Measurements from ENCODE around the gene CSH2. TPM values are rescaled to one million over a fixed set of nuclear protein-coding genes. Genes with fewer than 3 reads are reported as not detected.

The CSH2 gene
- total and polyA plus RNA-seq, 2 of the 13 experiments (the other 11 are each of a cell fraction or from before 2014, with no cell fraction given), result not detected

- TF ChIP-seq, protein P1, sequence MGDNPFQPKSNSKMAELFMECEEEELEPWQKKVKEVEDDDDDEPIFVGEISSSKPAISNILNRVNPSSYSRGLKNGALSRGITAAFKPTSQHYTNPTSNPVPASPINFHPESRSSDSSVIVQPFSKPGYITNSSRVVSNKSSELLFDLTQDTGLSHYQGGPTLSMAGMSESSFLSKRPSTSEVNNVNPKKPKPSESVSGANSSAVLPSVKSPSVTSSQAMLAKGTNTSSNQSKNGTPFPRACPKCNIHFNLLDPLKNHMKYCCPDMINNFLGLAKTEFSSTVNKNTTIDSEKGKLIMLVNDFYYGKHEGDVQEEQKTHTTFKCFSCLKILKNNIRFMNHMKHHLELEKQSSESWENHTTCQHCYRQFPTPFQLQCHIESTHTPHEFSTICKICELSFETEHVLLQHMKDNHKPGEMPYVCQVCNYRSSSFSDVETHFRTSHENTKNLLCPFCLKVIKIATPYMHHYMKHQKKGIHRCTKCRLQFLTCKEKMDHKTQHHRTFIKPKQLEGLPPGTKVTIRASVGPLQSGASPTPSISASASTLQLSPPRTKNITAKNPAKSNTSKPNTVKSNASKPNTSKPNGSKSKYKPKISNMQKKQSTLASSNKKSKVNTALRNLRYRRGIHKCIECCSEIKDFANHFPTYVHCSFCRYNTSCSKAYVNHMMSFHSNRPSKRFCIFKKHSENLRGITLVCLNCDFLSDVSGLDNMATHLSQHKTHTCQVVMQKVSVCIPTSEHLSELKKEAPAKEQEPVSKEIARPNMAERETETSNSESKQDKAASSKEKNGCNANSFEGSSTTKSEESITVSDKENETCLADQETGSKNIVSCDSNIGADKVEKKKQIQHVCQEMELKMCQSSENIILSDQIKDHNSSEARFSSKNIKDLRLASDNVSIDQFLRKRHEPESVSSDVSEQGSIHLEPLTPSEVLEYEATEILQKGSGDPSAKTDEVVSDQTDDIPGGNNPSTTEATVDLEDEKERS (CRISPR knock-in tag; IDR thresholded peaks at IDR 0.05), result no peak
- no peak for TF ChIP-seq STAT6 (CRISPR knock-in tag; IDR thresholded peaks at IDR 0.05; ENCODE audit: borderline replicate concordance)
- no peak for TF ChIP-seq ZNF10 (CRISPR knock-in tag; IDR thresholded peaks at IDR 0.05; ENCODE audit: borderline replicate concordance, low read depth)
- TF ChIP-seq, protein P2, sequence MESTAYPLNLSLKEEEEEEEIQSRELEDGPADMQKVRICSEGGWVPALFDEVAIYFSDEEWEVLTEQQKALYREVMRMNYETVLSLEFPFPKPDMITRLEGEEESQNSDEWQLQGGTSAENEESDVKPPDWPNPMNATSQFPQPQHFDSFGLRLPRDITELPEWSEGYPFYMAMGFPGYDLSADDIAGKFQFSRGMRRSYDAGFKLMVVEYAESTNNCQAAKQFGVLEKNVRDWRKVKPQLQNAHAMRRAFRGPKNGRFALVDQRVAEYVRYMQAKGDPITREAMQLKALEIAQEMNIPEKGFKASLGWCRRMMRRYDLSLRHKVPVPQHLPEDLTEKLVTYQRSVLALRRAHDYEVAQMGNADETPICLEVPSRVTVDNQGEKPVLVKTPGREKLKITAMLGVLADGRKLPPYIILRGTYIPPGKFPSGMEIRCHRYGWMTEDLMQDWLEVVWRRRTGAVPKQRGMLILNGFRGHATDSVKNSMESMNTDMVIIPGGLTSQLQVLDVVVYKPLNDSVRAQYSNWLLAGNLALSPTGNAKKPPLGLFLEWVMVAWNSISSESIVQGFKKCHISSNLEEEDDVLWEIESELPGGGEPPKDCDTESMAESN (CRISPR knock-in tag; conservative IDR thresholded peaks at IDR 0.05), result no peak
- TF ChIP-seq ZNF34 (CRISPR knock-in tag; IDR thresholded peaks at IDR 0.05; ENCODE audit: borderline replicate concordance), result no peak
- TF ChIP-seq SP2 (CRISPR knock-in tag; IDR thresholded peaks at IDR 0.05), result no peak
These were observed 36.7 kb downstream of the CSH2 start (continued) for GRCh38 chr17:63836811-63837210.
